Activated naive CD4-positive, alpha-beta T cell (primary cell): ENCODE results near the gene SPRTN.

Experiments used
- DNase-seq, 4 experiments: peaks; one replicate each; lab custom pipeline; 2025; lab: John Stamatoyannopoulos, UW

SPRTN gene

GRCh38 chr1:231376875-231377549 lies 38.9 kb downstream of the SPRTN start:
- no peak for DNase-seq

- no peak for DNase-seq
Observed at GRCh38 chr1:231381729-231382128, 43.6 kb downstream of the SPRTN start.

- DNase-seq: no peak
Observed at GRCh38 chr1:231382426-231382825, 44.3 kb downstream of the SPRTN start.

- DNase-seq: no peak
Observed at GRCh38 chr1:231383159-231383860, 45.2 kb downstream of the SPRTN start.

- no peak for DNase-seq
Observed at GRCh38 chr1:231384696-231385415, 46.8 kb downstream of the SPRTN start.

GRCh38 chr1:231385416-231385748 lies 47.3 kb downstream of the SPRTN start:
- DNase-seq: no peak

GRCh38 chr1:231386466-231386865 lies 48.4 kb downstream of the SPRTN start:
- DNase-seq: no peak

- DNase-seq: no peak
Observed at GRCh38 chr1:231387770-231388669, 49.9 kb downstream of the SPRTN start.

GRCh38 chr1:231390071-231390470 lies 52.0 kb downstream of the SPRTN start:
- DNase-seq: no peak

GRCh38 chr1:231392389-231393131 lies 54.5 kb downstream of the SPRTN start:
- no peak for DNase-seq

GRCh38 chr1:231393668-231394067 lies 55.6 kb downstream of the SPRTN start:
- DNase-seq: no peak

GRCh38 chr1:231395076-231395997 lies 57.2 kb downstream of the SPRTN start:
- DNase-seq: no peak

GRCh38 chr1:231395998-231396390 lies 57.9 kb downstream of the SPRTN start:
- DNase-seq: no peak

- DNase-seq: no peak
Observed at GRCh38 chr1:231396643-231397042, 58.5 kb downstream of the SPRTN start.

- no peak for DNase-seq
Observed at GRCh38 chr1:231397886-231398671, 60.0 kb downstream of the SPRTN start.

GRCh38 chr1:231401478-231401877 lies 63.4 kb downstream of the SPRTN start:
- DNase-seq: no peak

- DNase-seq: no peak
Observed at GRCh38 chr1:231404318-231404717, 66.2 kb downstream of the SPRTN start.
